NCI-H2227 (cell line): Measurements from ENCODE around the gene TTLL8.
A peak's percentile ranks its signal among the peaks of the same experiment; 100 is the strongest.

Source experiments
- DNase-seq: peaks from one replicate; lab custom pipeline; 2025; ENCODE audit not compliant: unreplicated experiment; lab: John Stamatoyannopoulos, UW

The TTLL8 gene

DNA sequence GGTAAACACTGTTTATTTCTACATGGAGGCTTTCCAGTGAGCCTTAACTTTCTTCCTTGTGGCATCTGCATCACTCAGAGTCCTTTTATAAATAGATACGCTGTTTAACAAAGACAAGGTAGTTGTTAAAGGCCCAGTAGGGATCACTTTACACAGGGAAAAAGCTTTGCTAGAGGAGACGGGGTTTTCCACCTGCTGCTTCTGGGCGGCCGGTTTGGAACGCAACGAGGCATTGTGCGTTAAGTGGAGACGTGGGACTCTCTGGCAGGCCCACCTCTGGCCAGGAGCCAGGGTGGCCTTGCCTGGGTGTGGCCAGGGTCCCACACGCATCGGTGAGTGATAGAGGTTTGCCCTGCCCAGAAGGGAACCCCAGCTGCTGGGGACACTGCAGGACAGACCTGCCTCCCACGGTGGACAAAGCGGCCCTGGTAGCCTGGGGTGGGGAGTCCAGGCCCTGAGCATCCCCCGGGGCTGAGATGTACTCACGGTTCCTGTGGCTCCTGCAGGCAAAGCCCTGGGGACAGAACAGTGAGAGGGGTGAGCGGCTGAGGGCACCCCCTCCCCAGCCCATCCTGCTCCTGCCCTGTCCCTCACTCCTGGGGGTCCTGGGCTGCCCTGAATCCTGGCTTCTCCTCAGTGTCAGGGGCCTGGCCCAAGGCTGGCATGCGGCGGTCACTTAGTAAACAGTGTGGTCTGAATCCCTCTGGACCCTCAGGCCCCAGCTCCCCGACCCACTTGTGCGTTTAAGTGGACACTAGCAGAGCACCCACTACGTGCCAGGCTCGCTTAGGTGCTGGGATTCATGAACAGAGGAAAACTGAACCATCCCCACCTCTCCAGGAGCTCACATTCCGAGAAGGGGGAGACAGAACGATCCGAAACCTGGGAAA lies 49.7 kb downstream of the TTLL8 start:
- peak; percentile 50 for DNase-seq

DNA sequence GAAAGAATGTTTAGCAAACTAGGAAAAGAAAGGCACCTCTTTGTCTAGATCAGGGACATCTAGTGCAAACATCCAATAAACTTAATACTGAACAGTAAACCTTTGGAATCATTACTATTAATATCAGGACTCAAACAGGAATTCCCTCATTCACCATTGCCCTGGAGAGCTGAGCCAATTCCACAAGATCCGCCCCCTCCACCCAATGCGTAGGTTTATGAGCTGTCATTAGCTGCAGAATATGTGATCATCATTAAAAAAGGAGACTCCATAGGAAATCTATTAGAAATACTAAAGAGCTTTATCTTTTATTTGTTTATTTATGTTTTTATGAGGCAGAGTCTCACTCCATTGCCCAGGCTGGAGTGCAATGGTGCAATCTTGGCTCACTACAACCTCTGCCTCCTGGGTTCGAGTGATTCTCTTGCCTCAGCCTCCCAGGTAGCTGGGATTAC lies 51.0 kb downstream of the TTLL8 start:
- no peak for DNase-seq

DNA sequence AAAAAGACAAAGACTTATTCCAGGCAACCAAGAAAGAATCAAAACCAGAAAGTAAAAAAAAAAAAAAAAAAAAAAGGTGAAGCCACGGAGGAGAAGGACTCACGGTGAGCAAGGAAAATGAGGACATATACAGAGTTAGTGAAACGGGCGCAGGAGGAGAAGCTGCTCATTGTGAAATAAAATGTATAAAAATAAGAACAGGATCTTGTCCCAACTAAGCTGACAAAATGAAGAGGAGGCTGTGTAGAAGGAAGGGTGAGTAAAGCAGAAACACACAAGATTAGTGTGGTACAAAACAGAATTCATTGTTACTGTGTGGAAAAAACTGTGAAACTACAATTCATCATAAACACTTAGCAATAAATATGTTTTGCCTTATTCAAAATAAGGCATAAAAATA lies 53.2 kb downstream of the TTLL8 start:
- DNase-seq: no peak

DNA sequence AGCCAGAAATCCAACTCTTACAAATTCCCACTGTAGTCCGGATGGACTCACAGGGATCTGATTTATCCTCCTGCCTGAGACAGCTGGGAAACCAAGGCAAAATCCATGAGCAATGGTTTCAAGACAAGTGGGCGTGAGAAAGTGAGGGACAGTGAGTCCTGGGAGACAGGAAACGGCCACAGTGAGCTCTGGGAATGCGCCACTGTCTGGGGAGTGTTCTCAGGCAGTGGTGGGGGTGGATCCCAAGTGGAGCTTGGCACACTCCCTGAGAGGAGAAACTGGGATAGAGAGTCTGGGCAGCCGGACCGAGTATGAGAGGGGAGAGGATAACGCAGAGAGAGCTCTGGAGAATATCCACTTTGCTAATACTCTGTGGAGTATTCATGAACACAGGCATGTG lies 55.3 kb downstream of the TTLL8 start:
- DNase-seq: no peak

DNA sequence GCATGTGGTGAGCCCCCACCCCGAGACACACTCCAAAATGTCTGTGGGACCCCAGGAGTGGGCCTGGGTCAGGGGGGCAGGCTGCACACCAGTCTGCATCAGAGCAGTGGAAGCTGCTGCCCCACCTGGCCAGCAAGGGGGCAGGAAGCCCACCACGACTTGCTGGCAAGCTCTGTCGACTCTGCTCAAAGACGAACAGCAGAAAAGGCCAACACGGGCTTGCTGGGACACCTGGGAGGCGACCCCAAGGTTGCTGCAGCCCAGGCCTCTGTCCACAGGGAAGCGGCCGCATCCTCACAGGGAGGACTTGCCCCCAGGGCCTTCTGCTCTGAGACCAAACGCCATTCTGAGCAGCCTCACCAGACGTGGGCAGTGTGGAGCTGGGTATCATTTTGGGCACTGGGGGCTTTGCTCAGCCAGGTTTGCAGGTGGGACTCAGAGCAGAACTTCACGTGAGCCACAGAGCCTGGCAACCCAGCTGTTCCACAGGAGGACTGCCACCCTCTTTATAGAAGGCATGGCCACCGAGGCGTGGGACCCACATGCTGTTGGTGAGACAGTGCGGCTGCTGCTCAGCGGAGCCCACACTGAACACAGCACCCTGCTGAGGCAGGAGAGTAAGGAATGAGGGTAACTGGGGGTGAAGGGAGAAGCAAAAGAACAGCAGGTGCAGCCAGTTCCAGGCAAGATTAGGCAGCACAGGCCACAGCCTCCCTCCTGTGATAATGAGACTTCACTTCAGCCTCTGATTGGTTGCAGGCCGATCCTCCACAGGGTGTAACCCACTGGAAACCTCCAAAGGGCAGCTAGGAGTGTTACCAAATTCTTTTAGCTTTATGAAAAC lies 56.5 kb downstream of the TTLL8 start:
- DNase-seq: no peak

DNA sequence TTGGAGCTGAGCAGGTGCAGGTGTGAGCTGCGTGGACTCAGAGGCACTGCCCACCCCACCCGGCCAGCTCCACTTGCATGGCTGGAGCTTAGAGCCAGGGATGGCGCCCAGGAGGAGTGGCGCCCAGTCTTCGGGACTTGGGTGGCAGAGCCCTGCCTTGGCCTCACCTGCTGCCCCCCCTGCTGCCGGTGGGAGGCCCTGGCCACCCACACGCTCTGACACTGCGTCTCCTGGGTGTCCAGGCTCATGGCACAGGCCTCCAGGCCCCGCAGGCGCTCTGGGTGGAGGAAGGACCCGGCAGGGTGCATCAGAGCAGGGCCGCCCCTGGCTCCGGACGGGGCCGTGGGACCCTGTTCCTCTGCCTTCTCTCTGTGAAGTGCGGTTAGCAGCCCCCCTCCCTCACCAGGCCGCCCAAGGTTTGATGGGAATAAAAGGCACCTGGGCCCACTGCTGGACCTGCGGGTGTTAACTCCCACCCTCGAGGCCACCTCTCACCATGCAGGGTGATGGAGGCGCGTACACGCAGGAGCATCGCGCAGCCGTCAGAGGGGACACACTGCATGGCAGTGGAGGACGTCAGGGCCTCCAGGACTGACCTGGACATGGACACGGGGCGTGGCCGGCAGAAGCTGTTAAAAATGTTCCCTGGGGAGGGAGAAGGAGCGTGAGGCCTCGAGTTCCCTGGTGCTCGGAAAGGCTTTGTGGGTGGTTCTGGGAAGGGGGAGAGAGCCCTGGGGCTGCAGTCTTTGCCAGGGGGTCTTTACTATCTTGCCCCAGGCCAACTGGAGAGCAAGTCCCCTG lies 57.3 kb downstream of the TTLL8 start:
- DNase-seq: no peak

DNA sequence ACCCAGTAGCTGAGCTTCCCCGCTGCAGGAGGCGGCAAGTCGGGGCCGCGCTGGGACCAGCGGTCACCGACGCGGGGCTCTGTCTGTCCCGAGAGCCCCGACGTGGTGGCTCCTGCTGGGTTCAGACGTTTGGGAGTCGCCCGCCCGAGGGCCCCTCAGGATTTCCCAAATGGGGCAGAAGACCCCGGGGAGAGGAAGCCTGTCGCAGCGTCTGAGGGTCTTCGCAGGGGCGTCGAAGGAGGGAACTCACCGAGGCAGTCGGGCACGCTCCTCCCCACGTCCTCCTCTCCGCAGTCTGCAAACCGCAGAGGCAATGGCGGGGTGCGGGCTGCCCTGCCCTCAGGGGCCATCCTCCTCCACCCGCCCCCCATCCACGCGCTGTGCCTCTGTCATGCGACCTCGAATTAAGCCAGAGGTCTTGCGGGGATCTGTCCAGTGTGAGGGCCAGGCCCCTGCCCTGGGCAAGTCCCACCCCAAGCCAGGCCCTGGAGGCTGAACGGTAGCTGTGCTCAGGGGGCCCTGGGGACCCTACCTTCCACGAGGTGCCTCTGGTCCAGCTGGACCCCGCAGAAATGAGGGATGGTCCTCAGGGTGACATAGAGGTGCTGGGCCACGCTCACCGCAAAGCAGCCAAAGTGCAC lies 58.0 kb downstream of the TTLL8 start:
- DNase-seq: no peak

DNA sequence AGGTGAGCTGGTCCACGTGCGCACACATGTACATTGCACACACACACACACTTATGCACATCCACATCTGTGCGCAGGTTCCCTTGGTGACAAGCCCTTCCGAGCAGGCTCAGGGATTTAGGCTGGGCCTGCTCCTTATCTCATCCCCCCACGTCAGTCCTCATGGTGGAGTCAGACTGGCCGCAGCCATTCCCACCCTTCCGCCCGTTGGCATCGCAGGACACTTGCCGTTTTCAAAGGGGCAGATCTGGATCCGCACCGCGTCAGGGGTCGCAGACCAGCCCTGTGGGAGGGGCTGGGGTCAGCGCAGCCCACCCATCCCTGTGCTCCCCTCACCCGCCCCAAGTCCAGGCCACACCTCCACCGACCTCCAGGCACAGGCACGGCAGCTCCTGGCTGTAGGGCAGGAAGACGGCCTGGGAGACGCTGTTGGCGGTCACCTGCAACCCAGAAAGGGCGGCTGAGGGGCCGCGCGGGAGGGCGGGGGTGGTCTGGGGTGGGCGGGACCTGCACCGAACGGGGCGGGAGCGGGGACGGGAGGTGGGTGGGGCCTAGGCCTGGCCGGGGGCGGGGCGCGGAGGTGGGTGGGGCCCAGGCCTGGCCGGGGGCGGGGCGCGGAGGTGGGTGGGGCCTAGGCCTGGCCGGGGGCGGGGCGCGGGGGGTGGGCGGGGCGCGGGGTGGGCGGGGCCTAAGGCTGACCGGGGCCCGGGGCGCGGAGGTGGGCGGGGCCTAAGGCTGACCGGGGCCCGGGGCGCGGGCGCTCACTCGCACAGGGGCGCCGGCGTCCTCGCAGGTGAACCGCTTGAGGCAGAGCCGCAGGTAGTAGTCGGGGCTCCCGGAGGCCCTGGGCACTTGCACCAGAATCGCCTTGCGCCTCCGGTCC lies 58.8 kb downstream of the TTLL8 start:
- DNase-seq: no peak

DNA sequence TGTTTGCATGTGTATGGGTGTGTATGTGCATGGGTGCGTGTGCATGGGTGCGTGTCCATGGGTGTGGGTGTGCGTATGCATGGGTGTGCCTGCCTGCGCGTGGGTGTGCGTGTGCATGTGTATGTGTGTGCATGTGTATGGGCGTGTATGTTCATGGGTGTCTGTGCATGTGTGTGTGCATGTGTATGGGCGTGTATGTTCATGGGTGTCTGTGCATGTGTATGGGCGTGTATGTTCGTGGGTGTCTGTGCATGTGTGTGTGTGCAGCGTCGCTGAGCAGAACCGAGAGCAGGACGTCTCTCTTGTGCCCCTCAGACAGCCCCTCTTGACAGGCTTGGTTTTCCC lies 59.4 kb downstream of the TTLL8 start:
- DNase-seq: no peak

DNA sequence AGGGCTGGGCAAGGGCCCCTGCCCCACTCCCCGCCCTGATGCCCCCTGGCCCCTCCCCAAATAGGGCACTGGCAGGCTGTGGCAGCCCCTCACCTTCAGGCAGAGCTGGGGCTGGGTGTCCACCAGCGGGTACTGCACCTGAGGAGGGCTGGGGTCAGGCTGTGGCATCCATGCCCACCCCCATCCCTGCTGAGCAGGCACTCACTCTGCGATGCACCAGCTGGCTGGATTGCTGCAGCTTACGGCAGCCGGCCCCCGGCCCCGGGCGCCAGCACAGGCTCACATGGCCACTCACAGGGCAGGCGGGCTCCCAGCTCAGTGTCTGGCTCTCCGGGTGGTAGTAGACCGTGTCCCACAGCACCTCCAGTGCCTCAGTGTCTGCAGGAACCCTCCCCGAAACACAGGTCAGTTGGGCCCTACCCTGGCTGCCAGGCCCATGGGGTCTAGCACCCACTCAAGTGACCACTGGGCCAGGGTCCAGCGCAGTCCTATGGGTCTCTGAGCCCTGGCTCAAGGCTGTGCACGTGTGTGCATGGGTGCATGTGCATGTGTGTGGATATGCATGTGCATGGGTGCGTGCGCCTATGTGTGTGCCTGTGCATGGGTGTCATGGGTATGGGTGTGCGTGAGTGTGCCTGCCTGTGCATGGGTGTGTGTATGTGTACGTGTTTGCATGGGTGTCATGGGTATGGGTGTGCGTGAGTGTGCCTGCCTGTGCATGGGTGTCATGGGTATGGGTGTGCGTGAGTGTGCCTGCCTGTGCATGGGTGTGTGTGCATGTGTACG lies 60.0 kb downstream of the TTLL8 start:
- no peak for DNase-seq

DNA sequence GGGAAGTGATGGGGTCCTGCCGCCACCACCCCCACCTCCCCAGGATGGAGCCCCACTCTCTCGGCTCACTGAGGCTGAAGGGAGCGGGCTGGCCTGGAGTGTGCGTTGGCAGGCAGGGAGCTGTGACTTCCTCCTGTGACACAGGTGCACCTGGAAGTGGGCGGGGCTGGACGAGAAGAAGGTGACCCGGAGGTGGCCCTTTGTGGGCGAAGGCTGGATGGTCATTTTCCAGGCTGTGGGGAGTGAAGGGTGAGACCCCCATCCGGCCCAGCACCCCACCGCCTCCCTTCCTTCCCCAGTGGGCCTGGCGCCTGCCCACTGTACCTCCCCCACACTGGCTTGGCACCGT lies 60.9 kb downstream of the TTLL8 start:
- DNase-seq: no peak

DNA sequence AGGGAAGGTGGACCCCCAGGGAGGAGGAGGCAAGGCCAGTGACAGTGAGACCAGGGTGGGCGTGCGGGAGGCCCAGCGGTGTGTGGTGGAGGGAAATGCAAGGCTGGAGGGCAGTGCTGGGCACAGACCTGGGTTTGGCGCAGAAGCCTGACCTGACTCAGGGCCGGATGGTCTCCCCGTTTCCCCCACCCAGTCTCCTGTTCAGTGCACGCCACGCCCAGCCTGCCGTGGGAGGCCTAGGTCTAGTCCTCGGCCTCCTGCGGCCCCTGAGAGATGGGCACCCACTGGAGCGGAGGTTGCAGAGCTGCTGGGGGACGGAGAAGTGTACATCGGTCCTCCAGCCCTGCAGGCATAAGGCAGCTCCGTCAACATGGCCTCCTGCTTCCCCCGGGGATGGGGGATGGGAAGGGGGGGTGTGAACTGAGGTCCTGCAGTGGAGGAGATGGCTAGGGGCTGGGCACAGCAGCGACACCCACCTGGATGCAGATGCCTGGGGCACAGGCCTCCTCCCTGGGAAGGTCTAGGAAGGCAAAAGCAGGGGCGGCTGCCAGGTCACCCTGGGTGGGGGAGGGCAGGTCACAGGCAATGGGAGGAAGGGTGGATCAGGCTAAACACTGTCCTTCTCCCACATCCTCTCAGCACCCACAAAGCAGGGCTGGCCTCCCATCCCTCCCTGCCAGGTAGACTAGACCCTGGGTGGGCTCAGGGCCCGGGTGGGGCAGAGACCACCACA lies 61.4 kb downstream of the TTLL8 start:
- no peak for DNase-seq

DNA sequence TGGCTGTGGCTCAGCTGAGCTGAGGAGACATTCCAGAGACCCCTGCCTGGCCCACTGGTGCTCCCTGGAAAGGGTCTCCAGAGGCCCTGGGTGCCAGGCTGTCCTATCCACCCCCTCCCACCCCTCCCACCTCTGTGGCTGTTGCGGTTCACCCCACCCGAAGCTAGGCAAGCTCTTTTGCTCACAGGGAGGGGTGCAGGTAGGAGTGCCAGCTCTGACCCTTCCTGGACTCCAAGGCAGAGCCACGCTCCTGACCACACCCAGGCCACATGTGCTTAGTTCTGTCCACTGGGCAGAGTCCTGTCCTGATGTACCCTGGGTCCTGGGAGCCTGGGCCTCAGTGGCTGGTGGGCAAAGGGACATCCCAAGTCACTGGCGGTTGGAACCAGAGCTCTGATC lies 62.0 kb downstream of the TTLL8 start:
- DNase-seq: no peak

DNA sequence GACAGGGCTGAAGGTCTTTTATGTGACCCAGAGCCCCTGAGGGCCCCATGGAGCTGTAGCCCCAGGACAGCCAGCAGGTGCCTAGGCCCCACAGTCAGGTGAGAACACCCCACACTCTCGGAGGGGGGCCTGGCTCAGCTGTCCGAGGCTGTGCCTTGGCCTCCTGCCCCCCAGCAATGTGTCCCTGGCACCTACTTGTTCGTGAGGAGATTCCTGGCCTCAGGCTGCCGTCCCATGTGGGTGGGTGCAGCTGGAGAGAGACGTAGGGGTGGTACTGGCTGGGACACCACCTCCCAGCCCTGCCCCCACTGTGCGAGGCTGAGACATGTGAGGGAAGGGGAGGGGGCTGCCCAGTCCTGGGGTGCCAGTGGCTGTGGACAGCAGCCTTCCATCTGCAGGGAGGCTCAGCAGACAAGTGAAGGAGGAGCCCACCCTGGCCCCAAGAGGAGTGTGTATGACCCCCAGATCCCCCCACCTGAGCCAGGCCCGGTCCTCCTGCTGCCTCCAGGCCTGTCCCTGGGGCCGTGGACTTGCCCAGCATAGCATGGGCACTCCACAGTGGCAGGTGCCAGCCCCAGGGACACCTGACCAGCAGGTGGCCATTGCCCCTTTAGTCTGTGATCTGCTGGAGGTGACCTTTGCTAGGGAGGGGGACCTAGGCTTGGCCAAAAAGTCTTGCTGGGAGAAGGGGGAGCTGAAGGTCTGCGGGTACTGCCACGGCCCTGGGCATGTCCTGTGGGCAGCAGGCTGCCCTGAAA lies 62.6 kb downstream of the TTLL8 start:
- DNase-seq: no peak

DNA sequence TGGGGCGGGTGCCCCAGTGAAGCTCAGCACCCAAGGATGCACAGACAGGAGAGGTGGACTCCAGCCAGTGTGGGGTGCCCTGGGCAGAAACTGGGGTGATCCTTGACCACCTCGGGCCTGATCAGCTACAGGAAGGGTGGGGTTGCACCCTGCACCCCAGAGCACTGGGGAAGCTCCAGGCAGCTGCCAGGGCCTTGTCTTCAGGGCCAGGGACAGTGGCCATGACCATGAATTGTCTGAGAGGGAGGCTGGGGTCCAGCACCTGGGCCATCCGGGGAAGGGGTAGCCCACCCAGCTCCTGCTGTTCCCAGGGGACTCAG lies 63.1 kb downstream of the TTLL8 start:
- DNase-seq: no peak

DNA sequence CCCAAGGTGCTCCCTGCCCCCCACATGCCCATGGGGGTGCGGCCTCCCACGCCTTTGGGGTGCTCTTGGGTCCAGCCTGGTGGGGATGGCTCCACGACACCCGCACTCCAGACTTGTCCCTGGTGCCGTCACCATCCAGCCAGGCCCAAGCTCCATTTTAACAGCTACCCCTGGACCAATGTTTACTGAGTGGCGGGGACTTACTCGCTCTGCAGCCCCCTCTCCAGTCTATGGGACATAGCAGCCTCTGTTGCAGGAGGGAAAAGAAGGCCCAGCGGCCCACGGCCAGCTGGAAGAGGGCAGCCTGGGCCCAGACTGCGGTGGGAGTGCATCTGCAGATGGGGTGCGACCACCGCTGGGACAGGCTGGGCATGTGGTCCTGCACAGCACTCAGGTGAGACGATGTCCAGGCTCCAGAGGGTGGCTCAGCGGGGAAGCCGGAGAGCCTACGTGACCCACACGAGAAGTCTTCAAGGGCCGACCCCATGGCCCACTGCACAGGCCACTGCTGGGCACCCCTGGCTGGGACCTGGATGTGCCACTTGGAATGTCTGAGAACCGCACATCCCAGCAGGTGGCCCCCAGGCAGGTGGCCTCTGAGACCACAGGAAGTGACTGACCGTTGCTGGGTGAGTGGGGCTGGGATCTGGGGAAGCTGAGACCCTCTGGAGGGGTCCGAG lies 63.6 kb downstream of the TTLL8 start:
- DNase-seq: no peak

DNA sequence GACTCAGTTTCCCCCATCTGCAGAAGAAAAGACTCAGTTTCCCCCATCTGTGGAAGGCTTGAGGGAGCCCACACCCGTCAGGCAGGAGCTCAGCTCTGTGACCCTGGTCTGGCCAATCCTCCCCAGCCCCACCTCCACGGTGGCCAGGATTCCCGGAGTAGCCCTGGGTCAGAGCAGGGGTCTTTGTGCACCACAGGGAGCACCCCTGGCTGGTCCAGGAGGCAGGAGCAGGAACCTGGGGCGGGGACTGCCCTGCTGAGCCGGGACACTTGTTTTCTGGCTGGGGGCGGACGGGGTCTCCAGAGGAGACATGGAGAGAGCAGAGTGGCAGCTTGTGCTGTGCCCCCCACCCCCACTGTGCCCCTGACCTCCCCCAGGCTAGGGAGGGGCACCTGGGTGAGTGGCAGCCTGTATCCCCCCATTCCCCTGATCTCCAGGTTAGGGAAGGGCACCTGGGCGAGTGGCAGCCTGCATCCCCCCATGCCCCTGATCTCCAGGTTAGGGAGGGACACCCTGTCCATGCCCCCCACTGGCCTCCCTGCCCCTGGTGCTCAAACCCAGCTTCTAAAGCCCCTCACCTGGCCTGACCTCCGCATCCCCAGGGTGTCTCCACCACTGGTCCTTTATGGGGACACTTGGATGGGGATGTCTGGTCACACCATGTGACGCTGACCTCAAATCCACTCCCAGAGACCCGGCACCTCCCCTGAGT lies 64.3 kb downstream of the TTLL8 start:
- no peak for DNase-seq
